ENCODE data around the gene CA12. TPM values are rescaled to one million over a fixed set of nuclear protein-coding genes. Genes with fewer than 3 reads are reported as not detected.
"Not testable (repeated sequence)": the region's sequence is repeated elsewhere in the genome, so short reads cannot be mapped to it uniquely, and the experiment has no call there.

The CA12 gene
- total and polyA plus RNA-seq, 11 donors: 0.04 to 5.2 (median 0.25) TPM; not detected in 3

GRCh38 chr15:63345391-63345752 is 36.3 kb downstream of the CA12 start:
- Histone ChIP-seq H3K36me3 (no peaks in the 10 kb centered on the region), H3K27me3 (peaks cover 0 to 2% (median 0%) of the 10 kb centered on the region in 9 donors), H3K4me1 (peaks cover 0 to 39% (median 23%) of the 10 kb centered on the region in 12 donors), H3K9me3 (no peaks in the 10 kb centered on the region), H3K4me3 (no peak overlapping the region), H3K27ac (no peak overlapping the region)
- 91 to 96% (median 92%) methylated on average over 10 to 14 of the region's 14 CpGs for WGBS, 4 donors
- intact Hi-C loops (cut with DNase I): no loop called here
- DNase-seq (no peak), ATAC-seq (no peak)
- no peak for TF ChIP-seq CTCF (IDR thresholded peaks at IDR 0.05)
- TF ChIP-seq POLR2A (IDR thresholded peaks at IDR 0.05): no peak

- TF ChIP-seq CTCF (IDR thresholded peaks at IDR 0.05) (no peak), POLR2A (IDR thresholded peaks at IDR 0.05) (no peak)
- WGBS, 4 donors: 81 to 97% (median 93%) methylated on average over 5 of the region's 5 CpGs
- peaks cover 0 to 4% (median 0%) of the 10 kb centered on the region in 9 donors for H3K27me3 ChIP-seq
- H3K27ac ChIP-seq: no peak overlapping the region
- ATAC-seq (no peak), DNase-seq (no peak)
- H3K4me1 ChIP-seq: peaks cover 0 to 34% (median 20%) of the 10 kb centered on the region in 12 donors
- H3K4me3 ChIP-seq: no peak overlapping the region
- intact Hi-C loops (cut with DNase I): no loop called here
- no peaks in the 10 kb centered on the region for H3K9me3 ChIP-seq
- H3K36me3 ChIP-seq: no peaks in the 10 kb centered on the region
Observed at GRCh38 chr15:63344731-63345390, 36.8 kb downstream of the CA12 start.

GRCh38 chr15:63342996-63343562 is 38.6 kb downstream of the CA12 start:
- H3K9me3 ChIP-seq; intact Hi-C loops (cut with DNase I); ATAC-seq; DNase-seq; H3K4me3 ChIP-seq; H3K36me3 ChIP-seq; H3K27me3 ChIP-seq; H3K27ac ChIP-seq: not testable (repeated sequence)
- H3K4me1 ChIP-seq: peaks cover 0 to 16% (median 10%) of the 10 kb centered on the region in 12 donors
- 83 to 94% (median 91%) methylated on average over 11 of the region's 11 CpGs for WGBS, 4 donors

- intact Hi-C loops (cut with DNase I): no loop called here
- TF ChIP-seq POLR2A (IDR thresholded peaks at IDR 0.05): no peak
- TF ChIP-seq CTCF (IDR thresholded peaks at IDR 0.05): no peak
- peaks cover 0 to 4% (median under 1%) of the 10 kb centered on the region in 12 donors for H3K4me1 ChIP-seq
- H3K27ac ChIP-seq: no peak overlapping the region
- WGBS, 4 donors: 91 to 98% (median 93%) methylated on average over 4 of the region's 4 CpGs
- H3K27me3 ChIP-seq: peaks cover 0 to 4% (median 0%) of the 10 kb centered on the region in 9 donors
- H3K9me3 ChIP-seq: no peaks in the 10 kb centered on the region
- H3K4me3 ChIP-seq: no peak overlapping the region
- ATAC-seq (no peak), DNase-seq (no peak)
- no peaks in the 10 kb centered on the region for H3K36me3 ChIP-seq
Observed at GRCh38 chr15:63341898-63342297, 39.7 kb downstream of the CA12 start.
